HG02884 (cell line): ENCODE data around the gene SYCP2.
A peak's percentile ranks its signal among the peaks of the same experiment; 100 is the strongest.
"Not testable (repeated sequence)": the region's sequence is repeated elsewhere in the genome, so short reads cannot be mapped to it uniquely, and the experiment has no call there.

ENCODE experiments used
- ATAC-seq: cut with Tn5 transposase; IDR thresholded peaks from one replicate; pipeline ENCODE4 v1.9.1; 2021; ENCODE audit warnings: mild to moderate bottlenecking, moderate library complexity; ENCODE audit not compliant: unreplicated experiment

SYCP2 gene

GRCh38 chr20:59908855-59909254 lies 24.6 kb downstream of the SYCP2 start:
- no peak for ATAC-seq

- ATAC-seq, result no peak
Measured at GRCh38 chr20:59903621-59904020, 29.8 kb downstream of the SYCP2 start.

- ATAC-seq, result no peak
Measured at GRCh38 chr20:59902470-59902869, 31.0 kb downstream of the SYCP2 start.

GRCh38 chr20:59895908-59896307 lies 37.5 kb downstream of the SYCP2 start:
- ATAC-seq, result no peak

DNA sequence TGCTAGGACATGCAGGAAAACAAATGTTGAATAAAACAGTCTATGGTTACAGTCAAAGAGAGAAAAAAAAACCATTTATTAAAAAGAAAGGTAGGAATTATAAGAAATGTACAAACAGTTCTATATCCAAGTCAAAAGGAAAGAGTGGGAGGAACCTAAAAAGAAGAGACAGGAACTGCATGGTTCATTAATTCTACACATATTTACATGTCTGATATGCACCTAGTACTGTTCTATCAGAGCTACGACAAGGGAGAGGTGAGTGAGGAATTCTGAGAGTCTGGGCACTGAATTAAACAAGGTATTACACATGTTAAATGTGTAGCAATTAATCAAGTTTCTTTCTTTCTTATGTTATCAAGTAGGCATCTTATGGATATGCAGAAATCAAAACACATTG lies 41.9 kb downstream of the SYCP2 start:
- peak; percentile 45 for ATAC-seq

GRCh38 chr20:59890035-59890434 lies 43.4 kb downstream of the SYCP2 start:
- ATAC-seq, result not testable (repeated sequence)

DNA sequence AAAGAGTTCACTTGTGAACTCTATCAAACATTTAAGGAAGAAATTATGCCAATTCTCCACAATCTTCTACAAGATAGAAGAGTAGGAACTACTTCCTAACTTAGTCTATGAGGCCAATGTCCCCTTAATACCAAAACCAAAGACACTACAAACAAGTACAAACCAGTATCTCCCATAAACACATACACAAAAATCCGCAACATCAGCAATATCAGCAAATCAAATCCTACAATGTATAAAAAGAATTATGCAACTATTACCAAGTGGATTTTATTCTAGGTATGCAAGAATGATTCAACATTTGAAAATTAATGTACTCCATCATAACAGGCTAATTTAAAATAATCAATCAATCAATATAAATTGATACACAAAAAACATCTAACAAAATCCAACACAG lies 45.4 kb downstream of the SYCP2 start:
- no peak for ATAC-seq

DNA sequence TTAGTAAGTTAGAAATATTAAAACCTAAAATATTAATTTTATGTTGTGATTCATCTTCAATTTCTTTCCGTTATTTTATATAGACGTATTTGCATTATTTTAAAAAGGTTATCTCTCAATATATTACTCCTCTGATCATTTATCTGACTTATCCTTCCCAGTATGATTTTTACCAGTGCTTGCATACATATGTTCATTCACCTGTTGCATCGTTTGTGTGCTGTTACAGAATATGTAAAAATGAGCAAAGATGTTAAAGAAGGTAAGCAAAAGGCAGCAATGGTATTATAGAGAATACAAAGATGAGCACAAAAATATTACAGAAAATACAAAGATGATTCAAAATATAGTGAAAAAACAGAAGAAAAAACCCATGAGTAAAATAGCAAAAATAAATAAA lies 48.9 kb downstream of the SYCP2 start:
- no peak for ATAC-seq

DNA sequence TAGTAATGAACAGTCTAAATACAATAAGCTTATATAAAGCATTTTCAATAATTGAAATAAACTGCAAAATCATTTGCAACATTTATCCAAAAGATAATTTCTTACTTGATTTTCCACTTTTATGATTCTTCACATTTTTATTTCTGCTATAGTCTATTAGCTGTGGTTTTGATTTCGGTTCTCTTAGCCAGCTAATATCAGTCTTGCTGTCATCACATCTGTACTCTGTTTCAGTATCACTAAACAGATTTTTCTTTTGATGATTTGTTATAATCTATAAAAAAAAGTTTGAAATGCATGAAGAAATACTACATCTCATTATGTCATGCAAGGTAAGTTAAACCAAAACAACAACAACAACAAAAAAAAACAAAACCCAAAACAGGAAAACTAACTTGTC lies 53.2 kb downstream of the SYCP2 start:
- ATAC-seq, result no peak

- no peak for ATAC-seq
Measured at GRCh38 chr20:59873409-59873808, 60.0 kb downstream of the SYCP2 start.

DNA sequence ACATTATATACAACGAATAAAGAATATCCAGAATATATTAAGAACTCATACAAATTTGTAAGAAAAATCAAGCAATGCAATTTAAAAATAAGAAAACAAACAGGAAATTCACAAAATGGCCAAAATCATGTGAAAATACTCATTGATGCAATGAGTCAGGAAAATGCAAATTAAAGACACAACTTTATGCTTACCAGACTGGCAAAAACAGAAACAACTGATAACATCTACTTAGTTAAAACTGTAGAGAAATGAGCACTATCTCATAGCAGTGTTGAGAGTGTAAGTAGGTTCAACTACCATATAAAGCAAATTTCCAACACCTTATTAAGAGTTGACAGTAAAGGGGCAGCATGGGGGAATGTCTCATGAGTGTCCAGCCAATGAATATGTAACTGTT lies 62.3 kb downstream of the SYCP2 start:
- ATAC-seq, result no peak

GRCh38 chr20:59866338-59866737 lies 67.1 kb downstream of the SYCP2 start:
- no peak for ATAC-seq

DNA sequence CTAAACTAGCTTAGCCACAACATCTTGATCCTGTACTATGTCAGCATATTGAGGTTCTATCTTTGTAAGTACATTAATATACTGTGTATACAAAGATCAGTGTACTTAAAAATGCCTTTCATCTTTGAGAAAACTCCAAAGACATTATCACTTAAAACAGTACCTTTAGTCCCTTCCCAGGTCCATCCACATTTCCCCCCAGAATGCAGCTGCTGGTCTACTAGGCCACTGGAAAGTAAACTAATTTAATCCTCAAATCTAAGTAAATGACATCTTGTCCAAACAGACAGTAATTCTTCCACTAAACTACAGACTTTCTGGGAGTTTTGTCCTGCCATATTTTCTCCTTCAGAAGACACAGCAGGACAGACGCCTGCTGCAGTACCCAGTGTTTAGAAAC lies 68.7 kb downstream of the SYCP2 start:
- ATAC-seq, result no peak

- ATAC-seq, result no peak
Measured at GRCh38 chr20:59863058-59863457, 70.4 kb downstream of the SYCP2 start.

- no peak for ATAC-seq
Measured at GRCh38 chr20:59861401-59861800, 72.0 kb downstream of the SYCP2 start.

GRCh38 chr20:59858425-59858824 lies 75.0 kb downstream of the SYCP2 start:
- ATAC-seq, result no peak

GRCh38 chr20:59857966-59858365 lies 75.5 kb downstream of the SYCP2 start:
- no peak for ATAC-seq

DNA sequence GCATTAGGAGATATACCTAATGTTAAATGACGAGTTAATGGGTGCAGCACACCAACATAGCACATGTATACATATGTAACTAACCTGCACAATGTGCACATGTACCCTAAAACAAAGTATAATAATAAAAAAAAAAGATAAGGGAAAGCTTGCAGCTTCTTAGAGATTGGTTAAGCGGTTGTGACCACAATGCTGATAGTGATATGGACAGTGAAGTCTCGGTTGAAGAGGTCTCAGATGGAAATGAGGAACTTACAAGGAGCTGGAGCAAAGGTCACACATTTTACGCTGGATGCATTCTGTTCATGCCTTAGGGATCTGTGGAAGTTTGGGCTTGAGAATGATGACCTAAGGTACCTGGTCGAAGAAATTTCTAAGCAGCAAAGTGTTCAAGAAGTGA lies 76.5 kb downstream of the SYCP2 start:
- ATAC-seq, result not testable (repeated sequence)

GRCh38 chr20:59856526-59856925 lies 76.9 kb downstream of the SYCP2 start:
- not testable (repeated sequence) for ATAC-seq

DNA sequence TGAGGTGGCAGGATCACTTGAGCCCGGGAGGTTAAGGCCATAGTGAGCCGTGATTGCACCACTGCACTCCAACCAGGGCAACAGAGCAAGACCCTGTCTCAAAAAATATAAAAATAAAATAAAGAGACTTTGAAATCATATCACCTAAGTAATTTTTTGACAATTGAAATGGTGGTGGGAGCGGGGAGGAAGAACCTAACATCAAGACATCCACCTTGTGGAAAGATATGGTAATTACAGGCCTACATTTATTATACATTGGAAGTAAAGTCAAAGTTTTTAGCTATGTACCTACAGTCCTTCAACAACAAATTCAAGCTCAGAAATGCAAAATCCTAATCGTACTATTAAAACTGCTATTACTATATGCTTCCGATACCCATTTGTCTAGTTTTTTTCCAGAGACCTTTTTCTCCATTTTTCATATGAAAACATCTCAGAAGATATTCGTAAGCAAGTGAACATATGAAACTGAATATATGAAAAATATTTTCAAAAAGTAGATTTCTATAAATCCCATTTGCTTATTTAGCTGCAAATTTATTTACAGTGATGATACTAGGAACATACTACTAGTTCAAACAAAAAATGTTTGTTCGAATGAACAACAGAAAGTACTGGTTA lies 83.3 kb downstream of the SYCP2 start:
- no peak for ATAC-seq

DNA sequence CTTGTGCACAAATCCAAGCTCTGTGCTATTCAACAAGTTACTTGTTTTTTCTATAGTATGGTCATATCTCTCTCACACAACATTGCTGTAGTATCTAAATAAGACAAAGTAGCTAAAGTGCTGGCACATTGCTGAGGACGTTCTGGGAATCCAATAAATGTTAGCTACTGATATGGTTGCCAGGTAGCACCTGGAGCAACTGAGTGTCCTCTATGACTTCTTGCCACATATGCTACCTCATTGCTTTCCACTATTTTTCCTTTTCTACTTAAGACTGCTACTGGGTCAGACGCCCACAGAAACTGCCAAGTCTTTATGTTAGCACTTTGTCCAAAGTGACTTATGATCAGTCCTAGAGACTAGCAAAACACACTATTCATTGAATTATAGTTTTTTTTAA lies 85.3 kb downstream of the SYCP2 start:
- ATAC-seq, result no peak

DNA sequence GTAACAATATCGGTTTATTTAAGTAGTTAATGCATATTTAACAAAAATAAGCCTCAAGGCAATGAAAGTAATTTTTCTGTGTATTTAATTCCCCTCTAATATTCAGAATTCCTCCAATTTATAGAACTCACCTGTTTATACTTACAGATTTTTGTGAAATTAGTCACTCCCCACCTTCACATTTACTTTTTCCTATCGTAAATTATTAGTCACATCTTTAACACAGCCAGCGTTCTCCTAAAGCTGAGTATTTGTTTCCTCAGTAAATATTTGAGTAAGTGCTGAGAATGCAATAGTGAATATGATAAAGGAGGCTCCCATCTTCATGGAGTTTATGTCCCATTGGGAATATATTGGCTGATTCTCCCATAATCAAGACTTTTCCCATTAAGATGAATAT lies 88.0 kb downstream of the SYCP2 start:
- ATAC-seq, result no peak

DNA sequence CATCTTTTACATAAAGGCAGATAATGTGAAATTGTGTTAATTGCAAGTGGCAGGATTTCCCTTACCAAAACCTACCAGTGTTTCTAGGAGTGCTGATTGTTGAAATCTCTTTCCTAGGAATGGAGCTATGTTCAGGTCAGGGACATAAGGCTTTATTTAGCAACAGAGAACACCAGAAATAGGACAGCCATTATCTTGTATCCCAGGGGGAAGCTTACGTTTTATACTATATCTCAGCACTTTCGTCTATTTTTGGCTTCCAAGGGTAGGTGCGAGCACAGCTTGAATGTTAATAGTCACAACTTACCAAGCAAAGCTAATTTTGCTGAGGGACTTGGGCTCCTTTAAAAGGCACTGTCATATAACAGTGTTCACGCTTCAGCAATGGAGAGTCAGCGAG lies 94.0 kb downstream of the SYCP2 start:
- ATAC-seq, result no peak
